GM12891 (cell line): ENCODE results near the gene ZNF607.

Experiments used
- DNase-seq: peaks from one replicate; pipeline ENCODE4 v3.0.0; 2011; ENCODE audit warnings: low spot score; ENCODE audit not compliant: insufficient read length
- FAIRE-seq: peaks from 2 replicates; lab custom pipeline; 2011; peaks lifted over from hg19 to GRCh38; lab: Jason Lieb, UNC
- PAX5 ChIP-seq: IDR thresholded peaks from 2 replicates; pipeline ENCODE4 v1.6.1; 2011; ENCODE audit warnings: low read length, moderate library complexity, mild to moderate bottlenecking; ENCODE audit not compliant: insufficient read depth, severe bottlenecking
- POLR2A ChIP-seq: IDR thresholded peaks from 2 replicates; pipeline ENCODE4 v1.6.1; 2011; ENCODE audit warnings: low read depth, low read length, control low read depth
- POLR2AphosphoS5 ChIP-seq: IDR thresholded peaks from 2 replicates; pipeline ENCODE4 v1.6.1; 2011; ENCODE audit warnings: low read depth, low read length, control low read depth
- POU2F2 ChIP-seq: IDR thresholded peaks from 2 replicates; pipeline ENCODE4 v1.6.1; 2011; ENCODE audit warnings: low read depth, mild to moderate bottlenecking, control low read depth, low read length, moderate library complexity
- SPI1 ChIP-seq: IDR thresholded peaks from 2 replicates; pipeline ENCODE4 v1.6.1; 2011; ENCODE audit warnings: low read depth, low read length, control low read depth
- TAF1 ChIP-seq: IDR thresholded peaks from 2 replicates; pipeline ENCODE4 v1.6.1; 2011; ENCODE audit warnings: low read depth, low read length, control low read depth

The ZNF607 gene

DNA sequence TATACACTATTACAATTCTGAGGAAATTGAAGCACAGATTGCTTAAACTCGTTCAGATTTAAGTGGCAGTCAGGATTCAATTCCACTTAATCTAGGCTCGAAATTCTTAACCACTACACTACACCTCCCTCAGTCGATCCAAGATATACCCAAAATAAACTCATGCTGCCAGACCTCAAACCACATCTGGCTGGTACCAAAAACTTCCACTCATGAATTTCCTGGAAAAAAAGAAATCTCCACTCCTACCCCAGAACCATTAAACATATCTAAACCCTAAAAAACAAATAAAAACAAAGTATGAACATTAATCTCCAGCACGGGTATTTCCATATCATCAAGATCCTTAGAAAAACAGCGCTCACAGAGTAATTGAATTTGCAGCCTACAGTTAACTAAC lies 65.4 kb downstream of the ZNF607 start:
- no peak for FAIRE-seq
- no peak for TF ChIP-seq POLR2AphosphoS5
- no peak for TF ChIP-seq TAF1
- TF ChIP-seq POU2F2, result no peak
- TF ChIP-seq POLR2A, result no peak
- no peak for TF ChIP-seq PAX5
- TF ChIP-seq SPI1, result no peak
- no peak for DNase-seq
